Stimulated activated naive CD4-positive, alpha-beta T cell treated with Interleukin-2 at 50 U/mL for 16 hours (primary cell): ENCODE results near the gene ATP2A1.

Experiments
- DNase-seq: peaks from one replicate; lab custom pipeline; 2025; lab: John Stamatoyannopoulos, UW

ATP2A1 gene

GRCh38 chr16:28878083-28878926, at the start of gene ATP2A1:
TSS of gene ATP2A1 (plus strand) at chr16:28878488. CDS start at chr16:28878672, 184 bp downstream.
- no peak for DNase-seq

DNA sequence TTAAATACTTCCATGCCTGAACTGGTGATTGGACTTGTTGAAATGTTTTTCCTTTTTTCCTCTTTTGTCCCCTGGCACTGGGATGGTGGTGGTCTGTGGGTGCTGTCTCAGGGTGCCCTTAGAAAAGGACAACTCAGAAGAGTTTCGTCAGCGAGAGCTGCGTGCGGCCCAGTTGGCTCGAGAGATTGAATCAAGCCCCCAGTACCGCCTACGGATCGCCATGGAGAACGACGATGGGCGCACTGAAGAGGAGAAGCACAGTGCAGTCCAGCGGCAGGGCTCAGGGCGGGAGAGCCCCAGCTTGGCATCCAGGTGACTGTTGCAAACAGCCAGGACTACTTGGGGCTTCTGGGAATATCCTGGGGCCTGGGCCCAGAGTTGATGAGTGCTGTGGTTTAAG, 48.5 kb upstream of the ATP2A1 start:
- no peak for DNase-seq

GRCh38 chr16:28830531-28830930, 47.8 kb upstream of the ATP2A1 start:
- DNase-seq: no peak

- DNase-seq: no peak
Measured at GRCh38 chr16:28834349-28834748, 43.9 kb upstream of the ATP2A1 start.

DNA sequence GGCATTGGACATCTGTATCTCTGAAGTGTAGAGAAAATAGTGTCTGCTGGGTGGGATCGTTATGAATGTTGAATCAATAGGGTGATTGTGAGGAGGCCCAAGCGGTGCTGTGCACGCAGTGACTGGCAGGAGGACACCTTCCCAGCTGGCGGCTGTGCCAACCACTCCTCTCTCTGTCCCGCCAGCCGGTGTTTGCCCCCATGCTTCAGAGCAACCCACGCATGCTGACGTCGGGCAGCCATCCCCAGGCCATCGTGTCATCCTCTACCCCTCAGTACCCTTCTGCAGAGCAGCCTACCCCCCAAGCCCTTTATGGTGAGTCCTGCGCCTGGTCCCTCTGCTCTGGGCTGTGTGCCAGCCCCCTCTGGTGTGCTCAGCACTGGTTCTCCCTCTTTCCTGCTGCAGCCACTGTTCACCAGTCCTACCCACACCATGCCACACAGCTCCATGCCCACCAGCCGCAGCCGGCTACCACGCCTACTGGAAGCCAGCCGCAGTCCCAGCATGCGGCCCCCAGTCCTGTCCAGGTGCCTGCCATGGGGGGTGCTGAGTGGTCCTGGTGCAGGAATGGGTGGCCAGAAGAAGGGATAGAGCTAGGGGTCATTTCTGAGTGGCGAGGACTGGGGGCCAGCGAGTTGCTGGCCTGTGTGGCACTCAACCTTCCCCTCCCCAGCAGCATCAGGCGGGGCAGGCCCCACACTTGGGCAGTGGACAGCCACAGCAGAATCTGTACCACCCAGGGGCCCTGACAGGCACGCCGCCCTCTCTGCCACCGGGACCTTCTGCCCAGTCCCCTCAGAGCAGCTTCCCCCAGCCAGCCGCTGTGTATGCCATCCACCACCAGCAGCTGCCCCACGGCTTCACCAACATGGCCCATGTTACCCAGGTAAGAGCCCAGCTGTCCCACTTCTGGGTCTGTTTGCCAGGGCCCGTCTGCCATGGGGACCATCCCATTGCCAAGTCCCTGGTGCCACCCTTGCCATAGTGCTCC, 43.1 kb upstream of the ATP2A1 start:
- DNase-seq: no peak

- no peak for DNase-seq
Measured at GRCh38 chr16:28835864-28836760, 42.2 kb upstream of the ATP2A1 start.

DNA sequence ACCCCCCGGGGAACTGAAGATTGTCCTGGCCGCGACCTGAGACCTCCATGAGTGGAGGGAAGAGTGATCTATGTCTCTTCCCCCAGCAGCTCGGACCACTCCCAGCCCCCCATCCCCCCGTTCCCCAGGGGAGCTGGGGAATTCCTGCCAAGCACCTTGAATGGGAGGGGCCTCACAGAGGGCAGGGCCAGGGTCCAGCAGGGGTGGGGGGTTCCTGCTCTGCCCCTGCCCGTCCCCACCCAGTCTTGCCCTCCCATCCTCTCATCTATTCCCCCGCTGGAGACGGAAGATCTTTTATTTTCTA, 41.6 kb upstream of the ATP2A1 start:
- no peak for DNase-seq

DNA sequence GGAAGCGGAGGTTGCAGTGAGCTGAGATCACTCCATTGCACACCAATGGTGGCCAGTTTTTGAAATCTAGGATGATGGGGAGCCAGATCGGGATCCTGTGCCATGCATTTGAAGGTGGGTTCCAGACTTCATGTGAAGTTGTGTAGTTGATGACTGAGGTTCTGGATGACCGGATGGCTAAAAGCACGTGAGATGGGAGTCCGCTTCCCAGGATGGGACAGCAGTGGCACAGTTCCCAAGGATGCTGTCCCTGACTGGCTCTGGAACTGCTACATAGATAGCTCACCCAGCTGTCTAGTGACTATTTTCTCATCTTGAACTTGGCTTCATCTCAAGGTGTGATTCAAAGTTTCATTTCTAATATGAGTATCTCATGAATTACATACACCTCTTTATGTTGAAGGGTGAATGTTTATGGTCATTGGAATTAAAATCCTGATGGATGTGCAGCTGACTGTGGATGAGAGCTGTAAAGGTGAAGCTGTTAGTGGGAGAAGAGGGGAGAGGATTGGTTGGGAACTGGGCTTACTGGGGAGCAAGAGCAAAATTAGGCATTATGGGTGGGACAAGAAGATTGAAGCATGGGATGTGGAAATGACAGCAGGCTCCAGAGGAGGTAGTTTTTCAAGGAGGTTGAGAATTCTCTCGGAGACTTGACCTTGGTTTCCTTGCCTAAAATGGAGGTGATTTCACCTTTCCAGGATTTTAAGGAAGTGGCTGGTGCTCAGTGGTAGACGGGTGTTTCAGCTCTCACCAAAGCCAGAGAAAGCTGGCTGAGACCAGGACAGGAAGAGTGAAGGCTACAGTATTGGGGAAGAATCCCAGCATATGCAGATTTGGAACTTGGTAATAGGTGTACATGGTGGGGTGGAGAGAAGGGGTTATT, 40.4 kb upstream of the ATP2A1 start:
- DNase-seq: no peak

GRCh38 chr16:28838558-28838918, 39.8 kb upstream of the ATP2A1 start:
- DNase-seq: no peak

GRCh38 chr16:28839004-28839639, 39.2 kb upstream of the ATP2A1 start:
- no peak for DNase-seq

DNA sequence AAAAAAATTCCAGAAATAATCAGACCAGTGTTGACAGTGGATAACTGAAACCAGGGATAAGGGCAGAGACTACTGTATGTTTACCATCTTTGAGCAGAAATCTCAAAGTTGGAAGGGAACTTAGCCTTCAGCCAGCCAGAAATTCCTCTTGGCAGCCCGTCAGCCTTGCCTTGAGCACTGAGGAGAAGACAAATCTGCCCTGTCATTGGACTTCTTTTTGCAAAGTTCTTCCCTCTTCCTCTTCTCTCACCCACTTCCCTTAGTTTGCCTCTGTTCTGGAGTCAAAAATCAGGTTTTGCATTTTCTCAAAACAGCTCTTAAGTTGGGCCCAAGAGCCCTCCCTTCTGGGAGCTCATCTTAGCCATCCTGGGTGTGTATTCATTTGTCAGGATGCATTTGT, 38.4 kb upstream of the ATP2A1 start:
- DNase-seq: no peak

- no peak for DNase-seq
Measured at GRCh38 chr16:28842696-28843095, 35.6 kb upstream of the ATP2A1 start.

DNA sequence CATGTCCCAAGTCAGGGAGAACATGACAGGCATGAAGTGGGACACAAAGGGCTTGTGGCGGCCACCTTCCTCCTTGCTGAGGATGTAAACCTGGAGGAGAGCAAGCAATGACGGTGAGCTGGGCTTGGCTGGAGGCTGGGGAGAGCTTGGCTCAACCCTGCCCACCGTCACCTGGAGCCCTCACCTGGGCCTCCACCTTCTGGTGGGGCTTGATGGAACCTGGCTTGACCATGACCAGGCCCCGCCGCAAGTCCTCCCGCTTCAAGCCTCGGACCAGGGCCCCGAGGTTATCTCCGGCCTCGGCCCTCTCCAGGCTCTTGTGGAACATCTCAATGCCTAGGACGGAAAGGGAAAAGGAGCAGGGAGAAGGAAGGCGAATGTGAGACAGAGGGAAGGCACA, 34.5 kb upstream of the ATP2A1 start:
- DNase-seq: no peak

DNA sequence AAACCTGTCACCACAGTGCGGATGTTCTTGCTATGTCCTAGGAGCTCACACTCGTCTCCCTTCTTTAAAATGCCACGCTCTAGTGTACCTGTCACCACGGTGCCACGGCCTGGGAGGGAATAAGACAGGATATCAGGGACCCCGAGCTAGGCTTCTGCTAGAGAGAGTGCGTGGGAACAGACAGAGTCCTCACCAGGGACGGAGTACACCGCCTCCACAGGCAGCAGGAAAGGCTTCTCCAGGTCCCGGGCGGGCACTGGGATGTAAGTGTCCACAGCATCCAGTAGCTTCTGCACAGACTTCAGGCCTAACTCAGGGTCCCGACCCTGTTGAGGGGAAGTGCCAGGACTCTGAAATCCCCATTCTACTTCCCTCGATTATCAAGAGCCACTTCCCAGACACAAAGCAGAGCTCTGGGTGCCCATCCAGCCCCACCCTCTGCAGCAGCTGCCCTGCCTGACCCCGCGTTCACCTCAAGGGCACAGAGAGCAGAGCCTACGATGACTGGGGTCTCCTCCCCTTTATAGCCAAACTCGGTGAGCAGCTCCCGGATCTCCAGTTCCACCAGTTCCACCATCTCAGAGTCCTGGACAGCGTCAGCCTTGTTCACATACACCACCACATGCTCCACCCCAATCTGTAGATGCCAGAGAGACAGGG, 33.9 kb upstream of the ATP2A1 start:
- no peak for DNase-seq

- DNase-seq: peak; percentile 19
Measured at GRCh38 chr16:28845293-28845692, 33.0 kb upstream of the ATP2A1 start.

GRCh38 chr16:28845761-28846079, 32.6 kb upstream of the ATP2A1 start:
- no peak for DNase-seq

DNA sequence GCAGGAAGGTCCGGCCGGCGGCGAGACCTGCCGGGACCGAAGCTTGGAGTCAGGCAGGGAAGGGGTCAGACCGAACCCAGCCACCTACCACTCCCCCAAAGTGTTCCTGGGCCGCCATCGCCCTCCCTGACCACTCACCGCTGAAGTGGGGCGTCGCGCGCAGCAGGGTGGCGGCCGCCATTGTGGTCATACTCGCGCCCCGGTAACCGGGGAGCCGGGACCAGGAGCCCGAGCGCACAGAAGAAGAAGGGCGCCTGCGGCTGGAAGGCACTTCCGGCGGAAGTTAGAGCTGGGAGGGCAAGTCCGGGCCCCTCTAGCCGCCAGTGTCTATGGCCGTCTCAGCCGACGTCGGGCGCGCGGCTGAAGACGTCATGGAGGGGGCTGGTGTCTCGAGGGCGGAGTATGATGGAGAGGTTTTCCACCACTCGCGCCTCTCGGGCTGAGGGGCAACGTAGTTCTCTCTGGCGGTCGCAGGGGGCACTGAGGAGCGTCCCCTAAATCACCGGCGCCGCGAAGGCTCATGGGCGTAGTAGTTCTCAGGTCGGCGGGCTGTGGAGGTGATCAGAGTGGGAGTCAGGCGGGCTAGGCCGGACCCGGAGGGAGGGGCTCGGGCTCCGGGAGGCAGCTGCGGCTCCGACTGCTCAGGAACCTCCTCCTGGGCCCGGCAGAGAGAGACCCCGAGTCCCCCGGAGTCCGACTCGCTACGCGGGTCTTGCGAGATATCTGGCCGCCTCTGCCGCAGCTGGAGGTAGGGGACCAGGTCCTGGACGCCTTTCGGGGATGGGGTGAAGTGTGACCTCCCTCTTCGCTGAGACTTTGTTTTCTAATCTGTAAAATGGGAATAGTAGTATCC, 32.0 kb upstream of the ATP2A1 start, which contains the start of gene TUFM:
TSS of gene TUFM (minus strand) at position 269 of the 853 bp plus-strand sequence. CDS start at position 190, 79 bp downstream.
- peak; percentile 99 for DNase-seq

DNA sequence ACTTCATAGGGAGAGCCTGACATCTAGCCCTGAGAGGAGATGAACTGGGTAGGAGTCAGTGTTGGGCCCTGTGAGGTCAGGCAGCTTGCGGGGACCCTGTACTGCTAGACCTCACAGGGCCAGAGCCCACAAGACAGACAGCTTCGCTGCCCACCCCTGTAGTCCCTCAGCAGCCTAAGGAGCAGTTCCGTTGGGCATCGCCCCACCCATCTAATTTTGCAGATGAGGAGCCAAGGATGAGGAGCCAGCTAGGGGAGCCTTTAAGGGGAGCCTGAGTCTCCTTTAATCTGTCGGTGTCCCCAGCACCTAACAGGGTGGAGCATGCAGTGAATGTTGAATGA, 31.4 kb upstream of the ATP2A1 start:
- DNase-seq: no peak

DNA sequence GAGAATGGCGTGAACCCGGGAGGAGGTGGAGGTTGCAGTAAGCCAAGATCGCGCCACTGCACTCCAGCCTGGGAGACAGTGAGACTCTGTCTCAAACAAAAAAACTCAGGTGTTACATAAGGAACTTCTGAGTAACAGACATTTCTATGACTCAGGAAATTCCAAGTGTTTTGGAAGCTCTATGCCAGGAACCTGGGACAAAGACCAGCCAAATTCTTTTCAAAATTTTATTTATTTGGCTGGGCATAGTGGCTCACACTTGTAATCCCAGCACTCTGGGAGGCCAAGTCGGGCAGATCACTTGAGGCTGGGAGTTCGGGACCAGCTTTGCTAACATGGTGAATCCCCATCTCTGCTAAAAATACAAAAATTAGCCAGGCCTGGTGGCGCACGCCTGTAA, 19.9 kb upstream of the ATP2A1 start:
- no peak for DNase-seq
